DOHH2 (cell line): ENCODE measurements around the gene NRXN3.

Experiments
- H3F3A ChIP-seq: fragments of 200-600 bp; sonication (generic), shearing (Covaris generic); 2 replicates; pipeline ENCODE4 v1.6.0; 2016; ENCODE audit warnings: antibody characterized with exemption, mild to moderate bottlenecking; ENCODE audit not compliant: control insufficient read depth, insufficient read depth
- H3K27ac ChIP-seq: fragments of 200-600 bp; sonication (generic); 2 replicates; pipeline ENCODE4 v1.5.1; 2014; ENCODE audit warnings: low read depth, mild to moderate bottlenecking, low read length, moderate library complexity
- H3K27me3 ChIP-seq: fragments of 200-600 bp; sonication (generic); 2 replicates; pipeline ENCODE4 v1.6.1; 2014; ENCODE audit warnings: mild to moderate bottlenecking, low read length, mixed read lengths; ENCODE audit not compliant: control insufficient read depth
- H3K36me3 ChIP-seq: fragments of 200-600 bp; sonication (generic); 2 replicates; pipeline ENCODE4 v1.6.1; 2014; ENCODE audit warnings: mild to moderate bottlenecking, low read length, moderate library complexity, mixed read lengths; ENCODE audit not compliant: control insufficient read depth
- H3K4me1 ChIP-seq: fragments of 200-600 bp; sonication (generic); 2 replicates; pipeline ENCODE4 v1.6.1; 2014; ENCODE audit warnings: mild to moderate bottlenecking, low read length, mixed read lengths; ENCODE audit not compliant: control insufficient read depth
- H3K4me2 ChIP-seq: fragments of 200-600 bp; sonication (generic); 2 replicates; pipeline ENCODE4 v1.6.0; 2014; ENCODE audit warnings: mild to moderate bottlenecking, low read length, moderate library complexity
- H3K4me3 ChIP-seq: fragments of 200-600 bp; sonication (generic); 2 replicates; pipeline ENCODE4 v1.5.1; 2014; ENCODE audit warnings: mild to moderate bottlenecking, low read length, mixed read lengths
- H3K79me2 ChIP-seq: fragments of 200-600 bp; sonication (generic); 2 replicates; pipeline ENCODE4 v1.6.1; 2014; ENCODE audit warnings: mild to moderate bottlenecking, low read length, mixed read lengths; ENCODE audit not compliant: control insufficient read depth
- H3K9me2 ChIP-seq: fragments of 200-600 bp; sonication (generic); replicated peaks from 2 replicates; pipeline ENCODE4 v1.6.1; 2014; ENCODE audit warnings: mild to moderate bottlenecking, low read length, mixed read lengths; ENCODE audit not compliant: control insufficient read depth
- H3K9me3 ChIP-seq: fragments of 200-600 bp; sonication (generic); 2 replicates; pipeline ENCODE4 v1.6.1; 2014; ENCODE audit warnings: antibody characterized with exemption, low read length, mixed read lengths; ENCODE audit not compliant: control insufficient read depth, insufficient read depth
- H4K20me1 ChIP-seq: fragments of 200-600 bp; sonication (generic); 2 replicates; pipeline ENCODE4 v1.6.0; 2014; ENCODE audit warnings: low read depth, mild to moderate bottlenecking, antibody characterized with exemption, low read length, moderate library complexity; ENCODE audit not compliant: control insufficient read depth, insufficient read depth
- EZH2phosphoT487 ChIP-seq: fragments of 200-600 bp; sonication (generic); IDR thresholded peaks from 2 replicates; pipeline ENCODE4 v1.6.1; 2017; ENCODE audit warnings: borderline replicate concordance, mild to moderate bottlenecking, antibody characterized with exemption, low read length, moderate library complexity, mixed read lengths
- TF ChIP-seq, protein P1 (sequence below): fragments of 200-600 bp; sonication (generic); IDR thresholded peaks from one replicate; pipeline ENCODE4 v1.5.1; 2014; ENCODE audit warnings: antibody characterized with exemption, mild to moderate bottlenecking, low read depth, low read length; ENCODE audit not compliant: poor library complexity, severe bottlenecking

NRXN3 gene

GRCh38 chr14:79180656-79181055, 1010.5 kb downstream of the NRXN3 start:
- no peaks in the 10 kb centered on the region for H3K79me2 ChIP-seq
- no peak overlapping the region for H3K4me3 ChIP-seq
- TF ChIP-seq EZH2phosphoT487: no peak
- H3F3A ChIP-seq: no peaks in the 10 kb centered on the region
- H3K27ac ChIP-seq: no peak overlapping the region
- H3K4me2 ChIP-seq: no peak overlapping the region
- H3K9me2 ChIP-seq: no peaks in the 10 kb centered on the region
- H4K20me1 ChIP-seq: no peaks in the 10 kb centered on the region
- no peaks in the 10 kb centered on the region for H3K27me3 ChIP-seq
- no peaks in the 10 kb centered on the region for H3K4me1 ChIP-seq
- H3K36me3 ChIP-seq: no peaks in the 10 kb centered on the region
- no peaks in the 10 kb centered on the region for H3K9me3 ChIP-seq

- Histone ChIP-seq H3K9me3 (no peaks in the 10 kb centered on the region), H3K4me1 (no peaks in the 10 kb centered on the region), H3K79me2 (no peaks in the 10 kb centered on the region), H3F3A (no peaks in the 10 kb centered on the region), H4K20me1 (no peaks in the 10 kb centered on the region), H3K27ac (no peak overlapping the region), H3K27me3 (no peaks in the 10 kb centered on the region), H3K9me2 (no peaks in the 10 kb centered on the region; the same call in 1 of the 2 replicates), H3K36me3 (no peaks in the 10 kb centered on the region), H3K4me3 (no peak overlapping the region), H3K4me2 (no peak overlapping the region)
- TF ChIP-seq EZH2phosphoT487: no peak
- TF ChIP-seq, protein P1, sequence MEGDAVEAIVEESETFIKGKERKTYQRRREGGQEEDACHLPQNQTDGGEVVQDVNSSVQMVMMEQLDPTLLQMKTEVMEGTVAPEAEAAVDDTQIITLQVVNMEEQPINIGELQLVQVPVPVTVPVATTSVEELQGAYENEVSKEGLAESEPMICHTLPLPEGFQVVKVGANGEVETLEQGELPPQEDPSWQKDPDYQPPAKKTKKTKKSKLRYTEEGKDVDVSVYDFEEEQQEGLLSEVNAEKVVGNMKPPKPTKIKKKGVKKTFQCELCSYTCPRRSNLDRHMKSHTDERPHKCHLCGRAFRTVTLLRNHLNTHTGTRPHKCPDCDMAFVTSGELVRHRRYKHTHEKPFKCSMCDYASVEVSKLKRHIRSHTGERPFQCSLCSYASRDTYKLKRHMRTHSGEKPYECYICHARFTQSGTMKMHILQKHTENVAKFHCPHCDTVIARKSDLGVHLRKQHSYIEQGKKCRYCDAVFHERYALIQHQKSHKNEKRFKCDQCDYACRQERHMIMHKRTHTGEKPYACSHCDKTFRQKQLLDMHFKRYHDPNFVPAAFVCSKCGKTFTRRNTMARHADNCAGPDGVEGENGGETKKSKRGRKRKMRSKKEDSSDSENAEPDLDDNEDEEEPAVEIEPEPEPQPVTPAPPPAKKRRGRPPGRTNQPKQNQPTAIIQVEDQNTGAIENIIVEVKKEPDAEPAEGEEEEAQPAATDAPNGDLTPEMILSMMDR: no peak
Measured at GRCh38 chr14:79186523-79186922, 1016.4 kb downstream of the NRXN3 start.

DNA sequence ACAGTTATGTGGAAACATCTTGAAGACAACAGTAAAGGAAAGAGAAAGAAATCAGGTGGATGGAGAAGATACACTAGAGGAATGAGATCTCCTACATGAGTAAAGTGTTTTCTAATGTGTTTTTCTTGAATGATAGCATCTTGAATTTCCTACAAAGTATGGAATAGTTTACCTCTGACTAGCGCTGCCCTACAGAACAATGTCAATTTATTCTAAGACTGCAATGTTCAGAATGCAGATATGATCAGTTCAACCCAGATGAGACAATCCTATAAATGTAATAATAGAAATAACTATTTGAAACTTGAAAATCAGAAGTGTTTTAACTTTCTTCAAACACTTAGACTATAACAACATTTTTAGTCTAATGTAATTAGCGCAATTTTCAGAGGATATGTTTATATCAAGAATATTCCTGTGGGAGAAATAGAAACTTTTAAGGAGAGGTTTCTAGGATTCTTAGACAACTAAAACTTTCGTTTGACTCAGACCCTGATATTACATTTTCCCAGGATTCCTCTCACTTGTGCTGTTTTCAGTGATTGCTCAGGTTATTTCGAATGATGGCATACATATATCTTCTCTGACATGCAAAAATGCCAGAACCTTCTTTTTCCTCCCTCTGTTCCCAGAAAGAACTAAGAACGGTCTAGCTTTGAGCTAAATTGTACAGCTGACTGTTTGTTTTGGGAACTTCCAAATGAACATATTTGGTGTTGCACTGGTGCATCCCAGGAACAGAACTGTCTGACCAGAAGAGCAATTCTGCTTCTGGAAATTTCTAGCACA, 1023.7 kb downstream of the NRXN3 start:
- no peak overlapping the region for H3K4me3 ChIP-seq
- no peaks in the 10 kb centered on the region for H3K27me3 ChIP-seq
- no peaks in the 10 kb centered on the region for H3K9me2 ChIP-seq
- no peaks in the 10 kb centered on the region for H3K4me1 ChIP-seq
- no peaks in the 10 kb centered on the region for H3K79me2 ChIP-seq
- H4K20me1 ChIP-seq: no peaks in the 10 kb centered on the region
- TF ChIP-seq, protein P1: no peak
- TF ChIP-seq EZH2phosphoT487: no peak
- H3K4me2 ChIP-seq: no peak overlapping the region
- no peak overlapping the region for H3K27ac ChIP-seq
- no peaks in the 10 kb centered on the region for H3F3A ChIP-seq
- H3K36me3 ChIP-seq: no peaks in the 10 kb centered on the region
- no peaks in the 10 kb centered on the region for H3K9me3 ChIP-seq

DNA sequence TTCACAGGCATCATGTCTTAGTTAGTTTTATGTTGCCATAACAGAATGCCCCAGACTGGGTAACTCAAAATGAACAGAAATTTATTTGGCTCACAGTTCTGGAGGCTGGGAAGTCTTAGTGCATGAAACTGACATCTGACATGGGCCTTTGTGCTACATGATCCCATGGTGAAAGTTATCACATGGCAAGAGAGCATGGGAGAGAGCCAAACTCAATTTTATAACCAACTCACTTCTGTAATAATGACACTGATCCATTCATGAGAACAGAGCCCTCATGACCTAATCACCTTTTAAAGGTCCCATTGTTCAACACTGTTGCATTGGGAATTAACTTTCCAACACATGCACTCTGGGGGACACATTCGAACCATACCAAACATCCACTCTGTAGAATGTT, 1026.0 kb downstream of the NRXN3 start:
- no peaks in the 10 kb centered on the region for H4K20me1 ChIP-seq
- no peak overlapping the region for H3K27ac ChIP-seq
- no peaks in the 10 kb centered on the region for H3K9me2 ChIP-seq
- H3K36me3 ChIP-seq: no peaks in the 10 kb centered on the region
- no peaks in the 10 kb centered on the region for H3K9me3 ChIP-seq
- no peak overlapping the region for H3K4me3 ChIP-seq
- no peaks in the 10 kb centered on the region for H3K27me3 ChIP-seq
- TF ChIP-seq EZH2phosphoT487: no peak
- TF ChIP-seq, protein P1: no peak
- no peak overlapping the region for H3K4me2 ChIP-seq
- H3K4me1 ChIP-seq: no peaks in the 10 kb centered on the region
- no peaks in the 10 kb centered on the region for H3K79me2 ChIP-seq
- H3F3A ChIP-seq: no peaks in the 10 kb centered on the region
